ENCODE measurements around the gene CYYR1. TPM values are rescaled to one million over a fixed set of nuclear protein-coding genes. Genes with fewer than 3 reads are reported as not detected.

CYYR1 gene
- total and polyA plus RNA-seq, 2 donors (not counting 3 experiments of a cell fraction or from before 2014, with no cell fraction given): 13.2 to 25.7 TPM

DNA sequence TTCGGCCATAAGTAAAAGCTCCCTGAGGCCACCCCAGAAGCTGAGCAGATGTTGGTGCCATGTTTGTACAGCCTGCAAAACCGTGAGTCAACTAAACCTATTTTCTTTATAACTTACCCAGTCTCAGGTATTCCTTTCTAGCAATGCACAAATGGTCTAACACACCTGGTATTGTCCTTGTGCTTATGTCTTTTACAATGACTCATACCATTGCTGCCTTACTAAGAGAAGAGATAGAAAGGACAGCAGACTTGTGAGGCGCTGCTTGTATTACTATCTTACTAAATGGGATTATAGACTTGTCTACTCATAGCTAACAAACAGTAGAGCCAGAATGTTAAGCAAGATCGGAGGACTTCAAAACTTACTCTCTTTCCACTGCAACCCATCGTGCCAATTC, 18.5 kb upstream of the CYYR1 start:
- ChIA-PET CTCF (no interaction called here), POLR2A (no interaction called here)
- Histone ChIP-seq H3K36me3 (ENCODE audit: control insufficient read depth in 2 of 2, extremely low read depth in 1 of 2, insufficient read depth in 2 of 2, low read length in 2 of 2) (no peaks in the 10 kb centered on the region), H3K4me1 (ENCODE audit: control insufficient read depth, extremely low read depth, insufficient read depth, low read length) (peaks cover 12% of the 10 kb centered on the region), H3K27ac (ENCODE audit: insufficient read depth, low read depth, low read length) (no peak overlapping the region), H3K9me3 (replicated peaks; ENCODE audit: control insufficient read depth, insufficient read depth, low read length) (no peaks in the 10 kb centered on the region), H3K4me3 (replicated peaks in 1 of 3; ENCODE audit: insufficient read depth in 1 of 3, low read depth in 1 of 3, low read length in 3 of 3) (no peak overlapping the region), H3K27me3 (ENCODE audit: control insufficient read depth in 2 of 2, insufficient read depth in 2 of 2, low read length in 2 of 2) (no peaks in the 10 kb centered on the region), H3K79me2 (ENCODE audit: control insufficient read depth, insufficient read depth, low read length) (no peaks in the 10 kb centered on the region), H4K20me1 (replicated peaks; ENCODE audit: control insufficient read depth, extremely low read depth, insufficient read depth, low read length) (no peaks in the 10 kb centered on the region), H3K9me1 (replicated peaks; ENCODE audit: control insufficient read depth, extremely low read depth, insufficient read depth, low read length) (no peaks in the 10 kb centered on the region), H3K4me2 (ENCODE audit: insufficient read depth, low read length) (no peak overlapping the region), H3K9ac (replicated peaks; ENCODE audit: extremely low read depth, insufficient read depth, low read length) (no peak overlapping the region), H2AFZ (ENCODE audit: low read depth, low read length) (no peak overlapping the region)
- DNase-seq (ENCODE audit: low read depth, low spot score): no peak
- dilution Hi-C loops (cut with MboI; ENCODE audit: extremely low pct_ligation_motif_present, low sequenced_read_pairs): no loop called here
- TF ChIP-seq POLR2A (IDR thresholded peaks at IDR 0.05; ENCODE audit: low read depth, low read length) (no peak), FOS (IDR thresholded peaks at IDR 0.05; ENCODE audit: borderline replicate concordance, insufficient read depth, low read length) (no peak), JUN (IDR thresholded peaks at IDR 0.05; ENCODE audit: borderline replicate concordance, insufficient read depth, insufficient read length, low read depth) (no peak), GATA2 (IDR thresholded peaks at IDR 0.05; ENCODE audit: insufficient read depth, insufficient read length, low read depth, low read length) (no peak), MYC (IDR thresholded peaks at IDR 0.05; ENCODE audit: low read depth, low read length) (no peak), CTCF (IDR thresholded peaks at IDR 0.05; ENCODE audit: extremely low read depth in 1 of 2, insufficient read depth in 1 of 2, low read depth in 1 of 2, low read length in 2 of 2) (no peak), EZH2 (IDR thresholded peaks at IDR 0.05; ENCODE audit: borderline replicate concordance, low read depth, low read length, severe bottlenecking) (no peak), POLR2AphosphoS5 (IDR thresholded peaks at IDR 0.05; ENCODE audit: insufficient read depth, low read depth, low read length) (no peak)
- TF ChIP-seq, protein P1, sequence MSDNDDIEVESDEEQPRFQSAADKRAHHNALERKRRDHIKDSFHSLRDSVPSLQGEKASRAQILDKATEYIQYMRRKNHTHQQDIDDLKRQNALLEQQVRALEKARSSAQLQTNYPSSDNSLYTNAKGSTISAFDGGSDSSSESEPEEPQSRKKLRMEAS (IDR thresholded peaks at IDR 0.05; ENCODE audit: insufficient read depth, insufficient read length): no peak
- no peak for FAIRE-seq
- no TSS peak for BruUV-seq (replicated peaks)
- intact Hi-C loops (cut with micrococcal nuclease): no loop called here

Measured in endothelial cell of umbilical vein (primary cell).